Transverse colon (tissue), 4 donors: ENCODE results near the gene SLC25A2. TPM values are rescaled to one million over a fixed set of nuclear protein-coding genes. Genes with fewer than 3 reads are reported as not detected.
"Not testable (repeated sequence)": the region's sequence is repeated elsewhere in the genome, so short reads cannot be mapped to it uniquely, and the experiment has no call there.

Experiments
- DNase-seq: peaks from one replicate; pipeline ENCODE4 v3.0.0-alpha.2; 2019
- H3K27ac ChIP-seq, 4 donors: fragments of 200-600 bp; sonication (generic); 2 replicates each; pipeline ENCODE4 v1.5.1; 2016 to 2018; ENCODE audit warnings: inconsistent platforms in 4 of 4
- H3K27me3 ChIP-seq: fragments of 200-600 bp; sonication (generic); 2 replicates; pipeline ENCODE4 v1.5.1; 2017; ENCODE audit warnings: inconsistent platforms
- H3K36me3 ChIP-seq, 4 donors: fragments of 200-600 bp; sonication (generic); 2 replicates each; pipeline ENCODE4 v1.5.1; 2017 to 2019; ENCODE audit warnings: inconsistent platforms in 4 of 4
- H3K4me1 ChIP-seq, 4 donors: fragments of 200-600 bp; sonication (generic); 2 replicates each; pipeline ENCODE4 v1.5.1; 2017 to 2020; ENCODE audit warnings: inconsistent platforms in 4 of 4
- H3K4me3 ChIP-seq, 4 donors: fragments of 200-600 bp; sonication (generic); 1 replicate in 1 of 4; 2 replicates in 3 of 4; pipeline versions ENCODE4 v1.5.1 to v1.6.1; 2017 to 2019; ENCODE audit warnings: inconsistent platforms in 4 of 4
- H3K9me3 ChIP-seq, 2 donors: fragments of 200-600 bp; sonication (generic); 2 replicates each; pipeline ENCODE4 v1.5.1; 2017 to 2019; ENCODE audit warnings: inconsistent platforms in 2 of 2
- EP300 ChIP-seq: sonication (generic); formaldehyde crosslinking; IDR thresholded peaks from one replicate; pipeline ENCODE4 v1.6.1; 2017; ENCODE audit warnings: antibody characterized with exemption, low read depth
- POLR2A ChIP-seq: fragments of 450-650 bp; IDR thresholded peaks from one replicate; pipeline ENCODE4 v1.6.1; 2016; ENCODE audit warnings: antibody characterized with exemption, mild to moderate bottlenecking, moderate library complexity
- POLR2AphosphoS5 ChIP-seq, 3 donors: sonication (generic); formaldehyde crosslinking; IDR thresholded peaks; one replicate each; pipeline ENCODE4 v1.6.1; 2016; ENCODE audit warnings: antibody characterized with exemption in 3 of 3
- WGBS, 2 donors: methylation state at CpG; one replicate each; pipeline ENCODE4 v1.1.5; 2018; ENCODE audit warnings: low coverage in 1 of 2; 5-methylcytosine and 5-hydroxymethylcytosine counted together
- in situ Hi-C, 4 donors: fragments of 200-750 bp; cut with MboI; loops; one replicate each; pipeline versions ENCODE4 v1.15.0 to v1.15.1; 2017; ENCODE audit warnings: low sequenced_read_pairs in 3 of 4, low pct_ligation_motif_present in 1 of 4, low pct_unique_long_range_greater_than_20kb in 1 of 4
- intact Hi-C: fragments of 100-400 bp; cut with DNase I; formaldehyde crosslinking; loops from one replicate; pipeline ENCODE4 v1.15.1; 2023; ENCODE audit warnings: low total_unique reads
- total RNA-seq, 4 donors: library from RNA; depleted of rRNA; stranded (reverse); fragments of >200 nt; gene quantifications; one replicate each; pipeline ENCODE4 v1.1.0, GENCODE V29; 2016
- TF ChIP-seq, protein P1 (sequence below), 5 experiments: fragments of 200-600 bp in 3 of 5; fragments of 450-650 bp in 2 of 5; sonication (generic) in 3 of 5; IDR thresholded peaks; 1 replicate in 2 of 5; 2 replicates in 3 of 5; pipeline ENCODE4 v1.5.1; 2016 to 2017; ENCODE audit warnings: antibody characterized with exemption in 5 of 5, inconsistent platforms in 3 of 5, mild to moderate bottlenecking in 2 of 5, moderate library complexity in 1 of 5

The SLC25A2 gene
- total RNA-seq, 4 donors from 2014 or later, result 1.4 to 1.8 TPM; not detected in 2

DNA sequence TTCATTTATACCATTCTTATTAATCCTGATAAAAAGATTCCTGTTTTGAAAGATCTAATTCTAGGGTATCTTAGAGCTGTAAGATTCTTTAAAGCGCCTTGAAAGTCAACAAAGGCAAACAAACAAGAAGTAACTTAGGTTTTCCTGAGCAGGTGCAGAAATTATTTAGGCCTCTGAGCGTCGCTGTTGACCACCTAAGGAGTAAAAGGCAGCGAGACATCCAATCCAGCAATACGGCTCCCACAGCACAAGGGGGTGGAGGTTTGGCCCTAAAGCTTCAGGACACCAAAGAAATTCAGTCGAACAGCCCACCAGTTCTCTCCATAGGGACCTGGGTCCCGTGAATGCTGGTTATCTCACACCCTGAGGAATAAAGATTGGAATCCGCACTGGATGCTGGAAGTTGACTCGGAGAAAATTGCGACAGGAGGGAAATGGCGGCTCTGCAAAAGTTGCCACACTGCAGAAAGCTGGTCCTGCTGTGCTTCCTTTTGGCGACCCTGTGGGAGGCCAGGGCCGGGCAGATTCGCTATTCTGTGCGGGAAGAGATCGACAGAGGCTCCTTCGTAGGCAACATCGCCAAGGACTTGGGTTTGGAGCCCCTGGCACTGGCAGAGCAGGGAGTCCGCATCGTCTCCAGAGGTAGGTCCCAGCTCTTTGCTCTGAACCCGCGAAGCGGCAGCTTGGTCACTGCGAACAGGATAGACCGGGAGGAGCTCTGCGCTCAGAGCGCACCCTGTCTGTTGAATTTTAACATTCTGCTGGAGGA lies 34.9 kb upstream of the SLC25A2 start, which contains the start of gene PCDHGA2:
Gene PCDHGA2, plus strand, starts transcription at position 223 of the 769 bp plus-strand sequence.
- TF ChIP-seq EP300 (no peak), POLR2A (no peak), POLR2AphosphoS5 (IDR thresholded peaks at IDR 0.05) (no peak)
- TF ChIP-seq, protein P1, sequence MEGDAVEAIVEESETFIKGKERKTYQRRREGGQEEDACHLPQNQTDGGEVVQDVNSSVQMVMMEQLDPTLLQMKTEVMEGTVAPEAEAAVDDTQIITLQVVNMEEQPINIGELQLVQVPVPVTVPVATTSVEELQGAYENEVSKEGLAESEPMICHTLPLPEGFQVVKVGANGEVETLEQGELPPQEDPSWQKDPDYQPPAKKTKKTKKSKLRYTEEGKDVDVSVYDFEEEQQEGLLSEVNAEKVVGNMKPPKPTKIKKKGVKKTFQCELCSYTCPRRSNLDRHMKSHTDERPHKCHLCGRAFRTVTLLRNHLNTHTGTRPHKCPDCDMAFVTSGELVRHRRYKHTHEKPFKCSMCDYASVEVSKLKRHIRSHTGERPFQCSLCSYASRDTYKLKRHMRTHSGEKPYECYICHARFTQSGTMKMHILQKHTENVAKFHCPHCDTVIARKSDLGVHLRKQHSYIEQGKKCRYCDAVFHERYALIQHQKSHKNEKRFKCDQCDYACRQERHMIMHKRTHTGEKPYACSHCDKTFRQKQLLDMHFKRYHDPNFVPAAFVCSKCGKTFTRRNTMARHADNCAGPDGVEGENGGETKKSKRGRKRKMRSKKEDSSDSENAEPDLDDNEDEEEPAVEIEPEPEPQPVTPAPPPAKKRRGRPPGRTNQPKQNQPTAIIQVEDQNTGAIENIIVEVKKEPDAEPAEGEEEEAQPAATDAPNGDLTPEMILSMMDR (IDR thresholded peaks at IDR 0.05), result no peak
- Histone ChIP-seq H3K27ac (no peak within 1 kb of the TSS), H3K36me3 (peaks cover 0 to 3% (median 0%) of the 10 kb centered on the region in 4 donors), H3K4me3 (peak within 1 kb of the TSS in 1 of 4 donors; percentile 19), H3K27me3 (peaks cover 61% of the 10 kb centered on the region), H3K4me1 (no peaks in the 10 kb centered on the region), H3K9me3 (peaks cover 48 to 68% of the 10 kb centered on the region in 2 donors)
- DNase-seq, result no peak
- intact Hi-C loops, result no loop called here
- in situ Hi-C loops, result no loop called here
- WGBS, 2 donors, result 7 to 37% methylated on average over 6 to 27 of the region's 27 CpGs

DNA sequence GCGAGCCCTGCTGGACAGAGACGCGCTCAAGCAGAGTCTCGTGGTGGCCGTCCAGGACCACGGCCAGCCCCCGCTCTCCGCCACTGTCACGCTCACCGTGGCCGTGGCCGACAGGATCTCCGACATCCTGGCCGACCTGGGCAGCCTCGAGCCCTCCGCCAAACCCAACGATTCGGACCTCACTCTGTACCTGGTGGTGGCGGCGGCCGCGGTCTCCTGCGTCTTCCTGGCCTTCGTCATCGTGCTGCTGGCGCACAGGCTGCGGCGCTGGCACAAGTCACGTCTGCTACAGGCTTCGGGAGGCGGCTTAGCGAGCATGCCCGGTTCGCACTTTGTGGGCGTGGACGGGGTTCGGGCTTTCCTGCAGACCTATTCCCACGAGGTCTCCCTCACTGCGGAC lies 28.7 kb upstream of the SLC25A2 start:
- H3K4me1 ChIP-seq, H3K4me3 ChIP-seq, in situ Hi-C loops, H3K36me3 ChIP-seq, H3K27ac ChIP-seq, intact Hi-C loops, DNase-seq: not testable (repeated sequence)
- Histone ChIP-seq H3K9me3 (peaks cover 51 to 77% of the 10 kb centered on the region in 2 donors), H3K27me3 (peaks cover 69% of the 10 kb centered on the region)
- 74% methylated on average over 38 of the region's 39 CpGs; no CpG with 5 or more reads in 1 of the 2 donors for WGBS, 2 donors

DNA sequence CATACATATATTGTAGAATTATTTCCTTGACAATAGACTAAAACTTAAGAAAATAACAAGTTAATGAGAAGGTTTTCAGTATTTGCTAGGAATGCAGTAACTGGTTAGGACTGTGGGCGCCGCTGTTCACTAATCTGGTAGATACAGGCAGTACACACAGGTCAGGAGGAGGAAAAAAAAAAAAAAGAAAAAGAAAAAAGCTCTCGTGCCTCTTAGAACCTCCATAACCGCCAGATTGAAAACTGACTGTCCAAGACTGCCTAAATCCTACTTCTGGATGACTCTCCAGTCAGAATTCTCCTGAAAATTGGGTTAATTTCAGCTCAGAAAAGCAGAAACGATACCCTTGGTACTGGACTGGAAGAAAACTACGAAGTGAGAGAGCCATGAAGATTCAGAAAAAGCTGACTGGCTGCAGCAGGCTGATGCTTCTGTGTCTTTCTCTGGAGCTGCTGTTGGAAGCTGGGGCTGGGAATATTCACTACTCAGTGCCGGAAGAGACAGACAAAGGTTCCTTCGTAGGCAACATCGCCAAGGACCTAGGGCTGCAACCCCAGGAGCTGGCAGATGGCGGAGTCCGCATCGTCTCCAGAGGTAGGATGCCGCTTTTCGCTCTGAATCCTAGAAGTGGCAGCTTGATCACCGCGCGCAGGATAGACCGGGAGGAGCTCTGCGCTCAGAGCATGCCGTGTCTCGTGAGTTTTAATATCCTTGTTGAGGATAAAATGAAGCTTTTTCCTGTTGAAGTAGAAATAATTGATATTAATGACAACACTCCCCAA lies 26.6 kb upstream of the SLC25A2 start, which contains the start of gene PCDHGA1:
Gene PCDHGA1, plus strand, starts transcription at position 216 of the 782 bp plus-strand sequence.
- 48 to 63% methylated on average over 14 to 21 of the region's 21 CpGs for WGBS, 2 donors
- no peak for DNase-seq
- peaks cover 49% of the 10 kb centered on the region for H3K27me3 ChIP-seq

DNA sequence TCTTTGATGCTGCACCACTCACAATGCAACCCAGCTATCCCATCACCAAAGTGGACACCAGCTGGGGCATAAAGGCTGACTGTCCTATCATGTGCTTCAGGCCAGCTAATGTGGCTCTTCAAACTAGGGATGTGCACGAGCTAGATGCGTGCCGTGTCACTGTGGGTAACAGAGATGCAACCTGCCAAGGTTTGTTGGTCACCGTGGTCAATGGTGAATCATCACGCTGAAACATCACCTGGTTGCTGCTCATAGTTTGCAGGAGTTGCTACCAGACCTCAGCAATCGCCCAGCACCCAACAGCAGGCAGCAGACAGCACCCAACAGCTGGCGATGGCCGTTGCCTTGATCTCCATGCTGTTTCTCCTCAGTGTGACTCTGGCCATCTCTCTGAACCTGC lies 24.4 kb upstream of the SLC25A2 start:
- 81% methylated on average over 8 of the region's 8 CpGs; no CpG with 5 or more reads in 1 of the 2 donors for WGBS, 2 donors
- in situ Hi-C loops (no loop called here), intact Hi-C loops (loop anchor here (10.0 kb wide), 1 partner anchor 237 kb away; no protein-coding TSS in a partner anchor)
- Histone ChIP-seq H3K9me3 (peaks cover 28 to 45% of the 10 kb centered on the region in 2 donors), H3K4me1 (no peaks in the 10 kb centered on the region), H3K36me3 (no peaks in the 10 kb centered on the region), H3K27ac (no peak overlapping the region), H3K4me3 (no peak overlapping the region), H3K27me3 (peaks cover 28% of the 10 kb centered on the region)
- no peak for DNase-seq
- TF ChIP-seq EP300 (no peak), POLR2A (no peak), POLR2AphosphoS5 (IDR thresholded peaks at IDR 0.05) (no peak)
- TF ChIP-seq, protein P1 (IDR thresholded peaks at IDR 0.05), result no peak

More for the DNA sequence above, 26.6 kb upstream of the SLC25A2 start, which contains the start of gene PCDHGA1:
- H3K4me3 ChIP-seq, result no peak within 1 kb of the TSS
- peaks cover 0 to 3% (median 0%) of the 10 kb centered on the region in 4 donors for H3K36me3 ChIP-seq
- peaks cover 45 to 67% of the 10 kb centered on the region in 2 donors for H3K9me3 ChIP-seq
- in situ Hi-C loops, result no loop called here
- no peak within 1 kb of the TSS for H3K27ac ChIP-seq
- TF ChIP-seq POLR2A, result no peak
- TF ChIP-seq, protein P1 (IDR thresholded peaks at IDR 0.05), result peak in 1 of 5 experiments; percentile 14
- no peaks in the 10 kb centered on the region for H3K4me1 ChIP-seq
- intact Hi-C loops, result no loop called here
